Neural cell (in vitro differentiated cells): ENCODE measurements around the gene COA5. TPM values are rescaled to one million over a fixed set of nuclear protein-coding genes. Genes with fewer than 3 reads are reported as not detected.

Experiments used
- H2AFZ ChIP-seq: fragments of 200-600, 300-800 bp; sonication (generic), shearing (Covaris generic); 2 replicates; pipeline ENCODE4 v1.6.0; 2014; ENCODE audit warnings: low read depth, mild to moderate bottlenecking, antibody characterized with exemption, low read length, moderate library complexity
- H3F3A ChIP-seq: fragments of 200-600 bp; shearing (Covaris generic); 2 replicates; pipeline ENCODE4 v1.6.1; 2016; ENCODE audit warnings: mild to moderate bottlenecking, moderate library complexity, mixed read lengths, antibody characterized with exemption, low read length; ENCODE audit not compliant: insufficient read depth, poor library complexity, severe bottlenecking
- H3K27ac ChIP-seq: fragments of 200-600, 300-800 bp; sonication (generic), shearing (Covaris generic); 2 replicates; pipeline ENCODE4 v1.5.1; 2014; ENCODE audit warnings: mild to moderate bottlenecking, low read length, moderate library complexity
- H3K27me3 ChIP-seq: fragments of 300-800, 200-600 bp; sonication (generic), shearing (Covaris generic); 2 replicates; pipeline ENCODE4 v1.6.0; 2014; ENCODE audit warnings: mild to moderate bottlenecking, low read depth, low read length, moderate library complexity; ENCODE audit not compliant: insufficient read depth
- H3K36me3 ChIP-seq: fragments of 300-800, 200-600 bp; sonication (generic), shearing (Covaris generic); 2 replicates; pipeline ENCODE4 v1.5.1; 2014; ENCODE audit warnings: mild to moderate bottlenecking, antibody characterized with exemption, low read length, moderate library complexity; ENCODE audit not compliant: insufficient read depth
- H3K4me2 ChIP-seq: fragments of 300-800, 200-600 bp; sonication (generic), shearing (Covaris generic); 2 replicates; pipeline ENCODE4 v1.6.0; 2014; ENCODE audit warnings: mild to moderate bottlenecking, low read length
- H3K4me3 ChIP-seq: fragments of 300-800, 200-600 bp; sonication (generic), shearing (Covaris generic); 2 replicates; pipeline ENCODE4 v1.5.1; 2014; ENCODE audit warnings: mild to moderate bottlenecking, low read length, moderate library complexity
- H3K79me2 ChIP-seq: fragments of 200-600 bp; shearing (Covaris generic); replicated peaks from 2 replicates; pipeline ENCODE4 v1.6.0; 2014; ENCODE audit warnings: mild to moderate bottlenecking, low read length, moderate library complexity; ENCODE audit not compliant: insufficient read depth
- H3K9ac ChIP-seq: fragments of 300-800, 200-600 bp; sonication (generic), shearing (Covaris generic); 2 replicates; pipeline ENCODE4 v1.6.1; 2016; ENCODE audit warnings: mild to moderate bottlenecking, low read length, mixed read lengths
- H3K9me2 ChIP-seq: fragments of 200-600 bp; shearing (Covaris generic); 2 replicates; pipeline ENCODE4 v1.6.1; 2016; ENCODE audit warnings: mild to moderate bottlenecking, low read length, mixed read lengths; ENCODE audit not compliant: insufficient read depth
- H3K9me3 ChIP-seq: fragments of 200-600, 300-800 bp; sonication (generic), shearing (Covaris generic); 2 replicates; pipeline ENCODE4 v1.6.1; 2016; ENCODE audit warnings: mild to moderate bottlenecking, mixed run types, low read length, moderate library complexity, mixed read lengths
- H4K20me1 ChIP-seq: fragments of 200-600 bp; shearing (Covaris generic); 2 replicates; pipeline ENCODE4 v1.6.1; 2016; ENCODE audit warnings: mild to moderate bottlenecking, mixed run types; ENCODE audit not compliant: insufficient read depth
- CTCF ChIP-seq: fragments of 450-650 bp; IDR thresholded peaks from 2 replicates; pipeline ENCODE4 v1.5.1; 2014; ENCODE audit warnings: antibody characterized with exemption, mild to moderate bottlenecking, moderate library complexity; ENCODE audit not compliant: poor library complexity, severe bottlenecking
- EP300 ChIP-seq: fragments of 450-650 bp; conservative IDR thresholded peaks from 2 replicates; pipeline ENCODE4 v1.6.1; 2014; ENCODE audit warnings: antibody characterized with exemption, mild to moderate bottlenecking, moderate library complexity; ENCODE audit not compliant: poor library complexity, severe bottlenecking
- EZH2 ChIP-seq: fragments of 200-600, 300-800 bp; shearing (Covaris generic), sonication (generic); IDR thresholded peaks from 2 replicates; pipeline ENCODE4 v1.6.1; 2014; ENCODE audit warnings: antibody characterized with exemption, low read length, borderline replicate concordance, mild to moderate bottlenecking; ENCODE audit not compliant: insufficient read depth, poor library complexity, severe bottlenecking
- MXI1 ChIP-seq: fragments of 450-650 bp; conservative IDR thresholded peaks from 2 replicates; pipeline ENCODE4 v1.6.1; 2014; ENCODE audit warnings: antibody characterized with exemption, mild to moderate bottlenecking; ENCODE audit not compliant: poor library complexity, severe bottlenecking
- POLR2AphosphoS5 ChIP-seq: IDR thresholded peaks from 2 replicates; pipeline ENCODE4 v1.6.1; 2012
- RAD21 ChIP-seq: fragments of 450-650 bp; conservative IDR thresholded peaks from 2 replicates; pipeline ENCODE4 v1.6.1; 2014; ENCODE audit warnings: antibody characterized with exemption, mild to moderate bottlenecking, moderate library complexity
- REST ChIP-seq: IDR thresholded peaks from 2 replicates; pipeline ENCODE4 v1.6.1; 2012; ENCODE audit warnings: borderline replicate concordance
- SMC3 ChIP-seq: fragments of 450-650 bp; conservative IDR thresholded peaks from 2 replicates; pipeline ENCODE4 v1.6.1; 2014; ENCODE audit warnings: antibody characterized with exemption, mild to moderate bottlenecking, moderate library complexity; ENCODE audit not compliant: poor library complexity
- TAF1 ChIP-seq: IDR thresholded peaks from 2 replicates; pipeline ENCODE4 v1.6.1; 2012; ENCODE audit warnings: low read depth
- polyA plus RNA-seq: library from polyadenylated mRNA; depleted of rRNA; stranded (reverse); fragments of >200 nt; gene quantifications from 2 replicates; pipeline ENCODE4 v1.2.3, GENCODE V29; 2014

The COA5 gene
- polyA plus RNA-seq, 1 donor from 2014 or later = 160 TPM

- Histone ChIP-seq H3K9me3 (no peaks in the 10 kb centered on the region), H2AFZ (no peak overlapping the region), H3K4me3 (no peak overlapping the region), H3K9me2 (no peaks in the 10 kb centered on the region), H3K4me2 (no peak overlapping the region), H3F3A (no peaks in the 10 kb centered on the region), H3K79me2 (no peaks in the 10 kb centered on the region), H4K20me1 (no peaks in the 10 kb centered on the region), H3K27me3 (no peaks in the 10 kb centered on the region), H3K36me3 (peaks cover 2% of the 10 kb centered on the region), H3K27ac (no peak overlapping the region), H3K9ac (no peak overlapping the region)
- no peak for TF ChIP-seq REST
- no peak for TF ChIP-seq EZH2
- TF ChIP-seq EP300 = no peak
- no peak for TF ChIP-seq MXI1
These were observed 15.7 kb downstream of the COA5 start for GRCh38 chr2:98592565-98592964.

GRCh38 chr2:98589489-98589888 lies 18.8 kb downstream of the COA5 start:
- H3K4me3 ChIP-seq = no peak overlapping the region
- H3K36me3 ChIP-seq = no peaks in the 10 kb centered on the region
- H3F3A ChIP-seq = no peaks in the 10 kb centered on the region
- no peak overlapping the region for H3K9ac ChIP-seq
- no peaks in the 10 kb centered on the region for H3K9me2 ChIP-seq
- TF ChIP-seq MXI1 (no peak), CTCF (no peak), EP300 (no peak), RAD21 (no peak), POLR2AphosphoS5 (no peak), TAF1 (no peak), EZH2 (no peak), REST (no peak), SMC3 (no peak)
- H3K9me3 ChIP-seq = no peaks in the 10 kb centered on the region
- no peaks in the 10 kb centered on the region for H3K79me2 ChIP-seq
- H3K27me3 ChIP-seq = no peaks in the 10 kb centered on the region
- no peaks in the 10 kb centered on the region for H4K20me1 ChIP-seq
- H2AFZ ChIP-seq = no peak overlapping the region
- H3K27ac ChIP-seq = no peak overlapping the region
- no peak overlapping the region for H3K4me2 ChIP-seq
